Duodenal mucosa (tissue), 2 donors: ENCODE results near the gene TNFRSF25.
"Not testable (repeated sequence)": the region's sequence is repeated elsewhere in the genome, so short reads cannot be mapped to it uniquely, and the experiment has no call there.

Experiments used
- H3K27ac ChIP-seq: one replicate; pipeline ENCODE4 v1.7.0; 2013; ENCODE audit warnings: low read depth, low read length
- H3K27me3 ChIP-seq, 2 donors: one replicate each; pipeline ENCODE4 v1.7.0; 2013; ENCODE audit warnings: low read length in 2 of 2, control low read depth in 1 of 2; ENCODE audit not compliant: insufficient read depth in 2 of 2, control insufficient read depth in 1 of 2
- H3K36me3 ChIP-seq, 2 donors: one replicate each; pipeline ENCODE4 v1.7.0; 2013; ENCODE audit warnings: low read length in 2 of 2, control low read depth in 1 of 2; ENCODE audit not compliant: insufficient read depth in 2 of 2, control insufficient read depth in 1 of 2
- H3K4me1 ChIP-seq, 2 donors: one replicate each; pipeline ENCODE4 v1.7.0; 2013; ENCODE audit warnings: low read length in 2 of 2, control low read depth in 1 of 2; ENCODE audit not compliant: insufficient read depth in 2 of 2, control insufficient read depth in 1 of 2
- H3K4me3 ChIP-seq, 2 donors: one replicate each; pipeline ENCODE4 v1.7.0; 2013; ENCODE audit warnings: low read length in 2 of 2, low read depth in 1 of 2
- H3K9ac ChIP-seq, 2 donors: one replicate each; pipeline ENCODE4 v1.7.0; 2013; ENCODE audit warnings: low read length in 2 of 2, low read depth in 1 of 2
- H3K9me3 ChIP-seq, 2 donors: one replicate each; pipeline ENCODE4 v1.7.0; 2013; ENCODE audit warnings: low read length in 2 of 2, control low read depth in 1 of 2; ENCODE audit not compliant: control insufficient read depth in 1 of 2

Gene TNFRSF25

GRCh38 chr1:6444377-6444776 is 21.6 kb downstream of the TNFRSF25 start:
- Histone ChIP-seq H3K9ac (no peak overlapping the region), H3K4me1 (peaks cover 2 to 6% of the 10 kb centered on the region in 2 donors), H3K36me3 (no peaks in the 10 kb centered on the region), H3K9me3 (no peaks in the 10 kb centered on the region), H3K27me3 (peaks cover 8 to 14% of the 10 kb centered on the region in 2 donors), H3K4me3 (no peak overlapping the region), H3K27ac (no peak overlapping the region)

GRCh38 chr1:6443339-6444115 is 22.4 kb downstream of the TNFRSF25 start:
- no peaks in the 10 kb centered on the region for H3K9me3 ChIP-seq
- H3K9ac ChIP-seq, result no peak overlapping the region
- no peak overlapping the region for H3K27ac ChIP-seq
- H3K4me3 ChIP-seq, result no peak overlapping the region
- no peaks in the 10 kb centered on the region for H3K36me3 ChIP-seq
- peaks cover 8 to 14% of the 10 kb centered on the region in 2 donors for H3K27me3 ChIP-seq
- peaks cover 0 to 5% of the 10 kb centered on the region in 2 donors for H3K4me1 ChIP-seq

GRCh38 chr1:6441586-6441985 is 24.4 kb downstream of the TNFRSF25 start:
- H3K36me3 ChIP-seq, result no peaks in the 10 kb centered on the region
- H3K4me3 ChIP-seq, result no peak overlapping the region
- H3K9me3 ChIP-seq, result no peaks in the 10 kb centered on the region
- H3K27me3 ChIP-seq, result peaks cover 8 to 11% of the 10 kb centered on the region in 2 donors
- no peak overlapping the region for H3K27ac ChIP-seq
- H3K9ac ChIP-seq, result no peak overlapping the region
- H3K4me1 ChIP-seq, result peaks cover 0 to 5% of the 10 kb centered on the region in 2 donors

- H3K4me3 ChIP-seq, result peak overlapping the region in 1 of 2 donors; percentile 32
- H3K4me1 ChIP-seq, result peaks cover 0 to 5% of the 10 kb centered on the region in 2 donors
- H3K9ac ChIP-seq, result no peak overlapping the region
- H3K27ac ChIP-seq, result no peak overlapping the region
- H3K36me3 ChIP-seq, result no peaks in the 10 kb centered on the region
- no peaks in the 10 kb centered on the region for H3K9me3 ChIP-seq
- H3K27me3 ChIP-seq, result peaks cover 8 to 11% of the 10 kb centered on the region in 2 donors
Observed at GRCh38 chr1:6440198-6441126, 25.5 kb downstream of the TNFRSF25 start.

GRCh38 chr1:6438047-6438525 is 27.9 kb downstream of the TNFRSF25 start:
- Histone ChIP-seq H3K9ac (no peak overlapping the region), H3K36me3 (no peaks in the 10 kb centered on the region), H3K27ac (no peak overlapping the region)

GRCh38 chr1:6437012-6437700 is 28.8 kb downstream of the TNFRSF25 start:
- not testable (repeated sequence) for H3K27ac ChIP-seq, H3K9me3 ChIP-seq, H3K4me3 ChIP-seq, H3K9ac ChIP-seq, H3K4me1 ChIP-seq, H3K27me3 ChIP-seq, H3K36me3 ChIP-seq

More at GRCh38 chr1:6438047-6438525, 27.9 kb downstream of the TNFRSF25 start:
- Histone ChIP-seq H3K4me1 (no peaks in the 10 kb centered on the region), H3K27me3 (peaks cover 7 to 8% of the 10 kb centered on the region in 2 donors), H3K4me3 (no peak overlapping the region), H3K9me3 (no peaks in the 10 kb centered on the region)

GRCh38 chr1:6436277-6436676 is 29.7 kb downstream of the TNFRSF25 start:
- not testable (repeated sequence) for H3K9ac ChIP-seq, H3K27me3 ChIP-seq, H3K27ac ChIP-seq, H3K4me3 ChIP-seq, H3K36me3 ChIP-seq, H3K9me3 ChIP-seq, H3K4me1 ChIP-seq

- Histone ChIP-seq H3K27ac (no peak overlapping the region), H3K9me3 (no peaks in the 10 kb centered on the region)
Observed at GRCh38 chr1:6435547-6435946, 30.4 kb downstream of the TNFRSF25 start.

GRCh38 chr1:6435129-6435528 is 30.8 kb downstream of the TNFRSF25 start:
- Histone ChIP-seq H3K9ac (no peak overlapping the region), H3K9me3 (no peaks in the 10 kb centered on the region), H3K4me1 (no peaks in the 10 kb centered on the region), H3K36me3 (no peaks in the 10 kb centered on the region), H3K4me3 (no peak overlapping the region), H3K27ac (no peak overlapping the region), H3K27me3 (no peaks in the 10 kb centered on the region)

More at GRCh38 chr1:6435547-6435946, 30.4 kb downstream of the TNFRSF25 start:
- H3K27me3 ChIP-seq, result no peaks in the 10 kb centered on the region
- H3K36me3 ChIP-seq, result no peaks in the 10 kb centered on the region
- no peak overlapping the region for H3K4me3 ChIP-seq
- H3K4me1 ChIP-seq, result no peaks in the 10 kb centered on the region
- no peak overlapping the region for H3K9ac ChIP-seq
